SJSA1 (cell line): Measurements from ENCODE around the gene CTSW. TPM values are rescaled to one million over a fixed set of nuclear protein-coding genes. Genes with fewer than 3 reads are reported as not detected.

Experiments used
- DNase-seq, 2 experiments: peaks; one replicate each; pipeline ENCODE4 v3.0.0-alpha.2; 2015 to 2020; ENCODE audit warnings: low spot score in 2 of 2, low read depth in 1 of 2
- H3K27ac ChIP-seq: fragments of 250-450 bp; sonication (Bioruptor Pico); 2 replicates; pipeline ENCODE4 v1.5.1; 2020; ENCODE audit warnings: mild to moderate bottlenecking, moderate library complexity
- H3K27me3 ChIP-seq: fragments of 250-450 bp; sonication (Bioruptor Pico); replicated peaks from 2 replicates; pipeline ENCODE4 v1.5.1; 2020; ENCODE audit warnings: mild to moderate bottlenecking, moderate library complexity
- H3K36me3 ChIP-seq: fragments of 250-450 bp; sonication (Bioruptor Pico); 2 replicates; pipeline ENCODE4 v1.5.1; 2020; ENCODE audit warnings: mild to moderate bottlenecking
- H3K4me1 ChIP-seq: fragments of 250-450 bp; sonication (Bioruptor Pico); replicated peaks from 2 replicates; pipeline ENCODE4 v1.6.1; 2021; ENCODE audit warnings: mild to moderate bottlenecking
- H3K4me3 ChIP-seq: fragments of 250-450 bp; sonication (Bioruptor Pico); 2 replicates; pipeline ENCODE4 v1.5.1; 2020; ENCODE audit warnings: mild to moderate bottlenecking
- H3K9me3 ChIP-seq: fragments of 250-450 bp; sonication (Bioruptor Pico); replicated peaks from 2 replicates; pipeline ENCODE4 v1.5.1; 2020; ENCODE audit warnings: mild to moderate bottlenecking
- total RNA-seq: library from RNA; depleted of rRNA; stranded (reverse); fragments of >200 nt; shearing (Covaris generic); gene quantifications from 2 replicates; pipeline ENCODE4 v1.2.3, GENCODE V29; 2014

Gene CTSW
- total RNA-seq, 1 experiment from 2014 or later = 1.9 TPM

GRCh38 chr11:65919141-65919572, 39.5 kb downstream of the CTSW start, which contains the start of gene DRAP1:
Gene DRAP1 (plus strand): TSS chr11:65919426. CDS start chr11:65919502, 76 bp downstream.
- no peaks in the 10 kb centered on the region for H3K27me3 ChIP-seq
- H3K4me1 ChIP-seq = peaks cover 57% of the 10 kb centered on the region
- DNase-seq = peak; percentile 98 to 100
- H3K36me3 ChIP-seq = peaks cover 79% of the 10 kb centered on the region
- peaks cover 5% of the 10 kb centered on the region; the same call in 1 of the 2 replicates for H3K9me3 ChIP-seq
- peak within 1 kb of the TSS; percentile 94 for H3K4me3 ChIP-seq
- H3K27ac ChIP-seq = peak within 1 kb of the TSS; percentile 93

- H3K27me3 ChIP-seq = no peaks in the 10 kb centered on the region
- H3K9me3 ChIP-seq = peaks cover 5% of the 10 kb centered on the region; the same call in 1 of the 2 replicates
- DNase-seq = peak; percentile 44 to 76
- H3K27ac ChIP-seq = peak overlapping the region; percentile 49
- peak overlapping the region; percentile 94 for H3K4me3 ChIP-seq
- H3K4me1 ChIP-seq = peaks cover 51% of the 10 kb centered on the region
- peaks cover 82% of the 10 kb centered on the region for H3K36me3 ChIP-seq
These were observed 40.1 kb downstream of the CTSW start for GRCh38 chr11:65919573-65920371.

- H3K4me1 ChIP-seq = peaks cover 45% of the 10 kb centered on the region
- peak overlapping the region; percentile 94 for H3K4me3 ChIP-seq
- H3K9me3 ChIP-seq = peaks cover 5% of the 10 kb centered on the region; the same call in 1 of the 2 replicates
- H3K27me3 ChIP-seq = no peaks in the 10 kb centered on the region
- DNase-seq = no peak
- peaks cover 82% of the 10 kb centered on the region for H3K36me3 ChIP-seq
- no peak overlapping the region for H3K27ac ChIP-seq
These were observed 40.8 kb downstream of the CTSW start for GRCh38 chr11:65920372-65920802.

GRCh38 chr11:65921033-65921555, 41.5 kb downstream of the CTSW start:
- Histone ChIP-seq H3K36me3 (peaks cover 82% of the 10 kb centered on the region), H3K27ac (no peak overlapping the region), H3K27me3 (no peaks in the 10 kb centered on the region), H3K4me1 (peaks cover 38% of the 10 kb centered on the region), H3K9me3 (peaks cover 5% of the 10 kb centered on the region; the same call in 1 of the 2 replicates), H3K4me3 (no peak overlapping the region)
- no peak for DNase-seq

GRCh38 chr11:65921876-65922275, 42.2 kb downstream of the CTSW start:
- H3K9me3 ChIP-seq = peaks cover 5% of the 10 kb centered on the region; the same call in 1 of the 2 replicates
- H3K36me3 ChIP-seq = peaks cover 76% of the 10 kb centered on the region
- no peaks in the 10 kb centered on the region for H3K27me3 ChIP-seq

GRCh38 chr11:65922565-65922964, 42.9 kb downstream of the CTSW start:
- Histone ChIP-seq H3K27ac (no peak overlapping the region), H3K27me3 (no peaks in the 10 kb centered on the region), H3K9me3 (peaks cover 5% of the 10 kb centered on the region; the same call in 1 of the 2 replicates), H3K4me3 (no peak overlapping the region), H3K4me1 (peaks cover 23% of the 10 kb centered on the region), H3K36me3 (peaks cover 72% of the 10 kb centered on the region)
- DNase-seq = no peak

More at GRCh38 chr11:65921876-65922275, 42.2 kb downstream of the CTSW start:
- Histone ChIP-seq H3K4me3 (no peak overlapping the region), H3K4me1 (peaks cover 30% of the 10 kb centered on the region), H3K27ac (no peak overlapping the region)
- DNase-seq = no peak

GRCh38 chr11:65925397-65925796, 45.8 kb downstream of the CTSW start:
- no peak for DNase-seq
- H3K36me3 ChIP-seq = peaks cover 49% of the 10 kb centered on the region
- H3K27me3 ChIP-seq = no peaks in the 10 kb centered on the region
- no peaks in the 10 kb centered on the region for H3K9me3 ChIP-seq
- H3K4me3 ChIP-seq = no peak overlapping the region
- H3K27ac ChIP-seq = no peak overlapping the region
- peaks cover 8% of the 10 kb centered on the region for H3K4me1 ChIP-seq

GRCh38 chr11:65927904-65928397, 48.3 kb downstream of the CTSW start:
- H3K4me3 ChIP-seq = no peak overlapping the region
- H3K9me3 ChIP-seq = no peaks in the 10 kb centered on the region
- H3K27ac ChIP-seq = no peak overlapping the region
- no peak for DNase-seq
- H3K27me3 ChIP-seq = no peaks in the 10 kb centered on the region
- peaks cover 23% of the 10 kb centered on the region for H3K36me3 ChIP-seq
- H3K4me1 ChIP-seq = peaks cover 3% of the 10 kb centered on the region; the same call in 1 of the 2 replicates

- no peak for DNase-seq
- H3K27me3 ChIP-seq = no peaks in the 10 kb centered on the region
- H3K4me1 ChIP-seq = peaks cover 3% of the 10 kb centered on the region; the same call in 1 of the 2 replicates
- H3K27ac ChIP-seq = no peak overlapping the region
- H3K9me3 ChIP-seq = no peaks in the 10 kb centered on the region
- H3K36me3 ChIP-seq = peaks cover 16% of the 10 kb centered on the region
- no peak overlapping the region for H3K4me3 ChIP-seq
These were observed 49.0 kb downstream of the CTSW start for GRCh38 chr11:65928667-65929066.

GRCh38 chr11:65931773-65932557, 52.3 kb downstream of the CTSW start:
- Histone ChIP-seq H3K9me3 (no peaks in the 10 kb centered on the region), H3K27ac (no peak overlapping the region), H3K4me1 (peaks cover 3% of the 10 kb centered on the region; the same call in 1 of the 2 replicates), H3K36me3 (peaks cover 3% of the 10 kb centered on the region; the same call in 1 of the 2 replicates), H3K27me3 (peaks cover 3% of the 10 kb centered on the region), H3K4me3 (no peak overlapping the region)
- peak in 1 of 2 experiments; percentile 57 for DNase-seq

GRCh38 chr11:65932558-65932919, 52.9 kb downstream of the CTSW start:
- no peak for DNase-seq
- no peaks in the 10 kb centered on the region for H3K36me3 ChIP-seq
- no peak overlapping the region for H3K4me3 ChIP-seq
- peaks cover 8% of the 10 kb centered on the region for H3K27me3 ChIP-seq
- no peaks in the 10 kb centered on the region for H3K9me3 ChIP-seq
- peaks cover 3% of the 10 kb centered on the region; the same call in 1 of the 2 replicates for H3K4me1 ChIP-seq
- no peak overlapping the region for H3K27ac ChIP-seq
